ENCODE measurements around the gene ITIH4.

- TF ChIP-seq CTCF (IDR thresholded peaks at IDR 0.05) (no peak), EZH2 (IDR thresholded peaks at IDR 0.05; ENCODE audit: borderline replicate concordance, insufficient read depth, low read depth, low read length, poor library complexity, severe bottlenecking) (no peak)
Measured at GRCh38 chr3:52856666-52857065, 26.2 kb upstream of the ITIH4 start.

All from B cell (primary cell).